Mucosa of descending colon (tissue), 3 donors: Measurements from ENCODE around the gene IQGAP2. TPM values are rescaled to one million over a fixed set of nuclear protein-coding genes. Genes with fewer than 3 reads are reported as not detected.

Experiments
- ATAC-seq: fragments of 200-7000 bp; cut with Tn5 transposase; one replicate; pipeline ENCODE4 v1.9.1; 2020; ENCODE audit warnings: mild to moderate bottlenecking, moderate library complexity
- DNase-seq, 3 donors: peaks; one replicate each; pipeline ENCODE4 v3.0.0-alpha.2; 2020
- H3K36me3 ChIP-seq: fragments of 200-600 bp; one replicate; pipeline ENCODE4 v1.8.0; 2021; ENCODE audit warnings: low read depth, mild to moderate bottlenecking
- H3K4me1 ChIP-seq: fragments of 200-600 bp; one replicate; pipeline ENCODE4 v1.8.0; 2021; ENCODE audit warnings: low read depth, mild to moderate bottlenecking
- H3K4me3 ChIP-seq: fragments of 200-600 bp; one replicate; pipeline ENCODE4 v1.8.0; 2021; ENCODE audit warnings: mild to moderate bottlenecking
- H3K9me3 ChIP-seq: fragments of 200-600 bp; one replicate; pipeline ENCODE4 v1.8.0; 2021; ENCODE audit warnings: mild to moderate bottlenecking
- intact Hi-C, 2 donors: fragments of 100-400 bp; cut with DNase I in 1 of 2; cut with micrococcal nuclease in 1 of 2; formaldehyde crosslinking; loops; one replicate each; pipeline versions ENCODE4 v1.11.0 to v1.11.1; 2022; cut with DNase I, micrococcal nuclease
- total RNA-seq, 3 donors: library from RNA; stranded (reverse); fragmentation: NEBNext Ultra II Directional in 2 of 3; extraction: Animal tissue kit (Norgen Biotek cat#: 25700) in 2 of 3; gene quantifications; one replicate each; pipeline versions ENCODE4 v1.2.1 to v1.2.4, GENCODE V29; 2021 to 2023
- TF ChIP-seq, protein P1 (sequence below): fragments of 200-600 bp; IDR thresholded peaks from one replicate; pipeline ENCODE4 v1.8.0; 2022; ENCODE audit warnings: antibody characterized with exemption, mild to moderate bottlenecking
- donor health status: DM: no; HTN: no; CAD: no; lungs with moderate emphysema.
- donor health status: DM: no; HTN: no; CAD: no.
- donor health status: DM: no; HTN: yes; CAD: no.

IQGAP2 gene
- total RNA-seq, 3 donors from 2014 or later: 59.7 to 159 (median 84.8) TPM

GRCh38 chr5:76560952-76561891 lies 158.1 kb downstream of the IQGAP2 start:
- TF ChIP-seq, protein P1, sequence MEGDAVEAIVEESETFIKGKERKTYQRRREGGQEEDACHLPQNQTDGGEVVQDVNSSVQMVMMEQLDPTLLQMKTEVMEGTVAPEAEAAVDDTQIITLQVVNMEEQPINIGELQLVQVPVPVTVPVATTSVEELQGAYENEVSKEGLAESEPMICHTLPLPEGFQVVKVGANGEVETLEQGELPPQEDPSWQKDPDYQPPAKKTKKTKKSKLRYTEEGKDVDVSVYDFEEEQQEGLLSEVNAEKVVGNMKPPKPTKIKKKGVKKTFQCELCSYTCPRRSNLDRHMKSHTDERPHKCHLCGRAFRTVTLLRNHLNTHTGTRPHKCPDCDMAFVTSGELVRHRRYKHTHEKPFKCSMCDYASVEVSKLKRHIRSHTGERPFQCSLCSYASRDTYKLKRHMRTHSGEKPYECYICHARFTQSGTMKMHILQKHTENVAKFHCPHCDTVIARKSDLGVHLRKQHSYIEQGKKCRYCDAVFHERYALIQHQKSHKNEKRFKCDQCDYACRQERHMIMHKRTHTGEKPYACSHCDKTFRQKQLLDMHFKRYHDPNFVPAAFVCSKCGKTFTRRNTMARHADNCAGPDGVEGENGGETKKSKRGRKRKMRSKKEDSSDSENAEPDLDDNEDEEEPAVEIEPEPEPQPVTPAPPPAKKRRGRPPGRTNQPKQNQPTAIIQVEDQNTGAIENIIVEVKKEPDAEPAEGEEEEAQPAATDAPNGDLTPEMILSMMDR: no peak
- Histone ChIP-seq H3K9me3 (no peaks in the 10 kb centered on the region), H3K4me3 (no peak overlapping the region), H3K36me3 (no peaks in the 10 kb centered on the region), H3K4me1 (no peaks in the 10 kb centered on the region)
- ATAC-seq: no peak
- intact Hi-C loops: no loop called here
- no peak for DNase-seq

GRCh38 chr5:76561959-76562358 lies 158.9 kb downstream of the IQGAP2 start:
- no peaks in the 10 kb centered on the region for H3K4me1 ChIP-seq
- DNase-seq (no peak), ATAC-seq (no peak)
- TF ChIP-seq, protein P1: no peak
- H3K4me3 ChIP-seq: no peak overlapping the region
- intact Hi-C loops: no loop called here
- no peaks in the 10 kb centered on the region for H3K9me3 ChIP-seq
- H3K36me3 ChIP-seq: no peaks in the 10 kb centered on the region

GRCh38 chr5:76565009-76565408 lies 161.9 kb downstream of the IQGAP2 start:
- no peak overlapping the region for H3K4me3 ChIP-seq
- no peak for ATAC-seq
- H3K9me3 ChIP-seq: no peaks in the 10 kb centered on the region
- peaks cover 5% of the 10 kb centered on the region for H3K4me1 ChIP-seq
- intact Hi-C loops: no loop called here
- no peaks in the 10 kb centered on the region for H3K36me3 ChIP-seq
- no peak for DNase-seq
- TF ChIP-seq, protein P1: no peak

GRCh38 chr5:76570153-76570552 lies 167.1 kb downstream of the IQGAP2 start:
- DNase-seq: no peak
- H3K4me3 ChIP-seq: no peak overlapping the region
- no peaks in the 10 kb centered on the region for H3K36me3 ChIP-seq
- no peaks in the 10 kb centered on the region for H3K9me3 ChIP-seq
- peaks cover 5% of the 10 kb centered on the region for H3K4me1 ChIP-seq
- no peak for ATAC-seq
- intact Hi-C loops: no loop called here
- TF ChIP-seq, protein P1: no peak

GRCh38 chr5:76571559-76571958 lies 168.5 kb downstream of the IQGAP2 start:
- Histone ChIP-seq H3K4me1 (peaks cover 5% of the 10 kb centered on the region), H3K4me3 (no peak overlapping the region), H3K9me3 (no peaks in the 10 kb centered on the region), H3K36me3 (no peaks in the 10 kb centered on the region)
- intact Hi-C loops: no loop called here
- DNase-seq (no peak), ATAC-seq (no peak)
- TF ChIP-seq, protein P1: no peak
